H1 (cell line): ENCODE results near the gene TADA2B. TPM values are rescaled to one million over a fixed set of nuclear protein-coding genes. Genes with fewer than 3 reads are reported as not detected.

Experiments
- CEBPB ChIP-seq: IDR thresholded peaks from 2 replicates; pipeline ENCODE4 v1.6.1; 2012; ENCODE audit warnings: low read depth, low read length
- EZH2 ChIP-seq: fragments of 200-600 bp; sonication (generic); IDR thresholded peaks from 2 replicates; pipeline ENCODE4 v1.7.1; 2012; ENCODE audit warnings: low read depth, mild to moderate bottlenecking, moderate library complexity, low read length, inconsistent platforms; ENCODE audit not compliant: severe bottlenecking
- NANOG ChIP-seq: IDR thresholded peaks from 2 replicates; pipeline ENCODE4 v1.6.1; 2011; ENCODE audit warnings: low read length, low read depth, mild to moderate bottlenecking, inconsistent platforms; ENCODE audit not compliant: insufficient read depth, poor library complexity, severe bottlenecking
- SIN3A ChIP-seq, 2 experiments: IDR thresholded peaks in 1 of 2; conservative IDR thresholded peaks in 1 of 2; 2 replicates each; pipeline ENCODE4 v1.6.1; 2011 to 2012; ENCODE audit warnings: low read length in 2 of 2, improper control_type of control experiment in 1 of 2, low read depth in 1 of 2, mild to moderate bottlenecking in 1 of 2
- TAF1 ChIP-seq: IDR thresholded peaks from 2 replicates; pipeline ENCODE4 v1.6.1; 2011; ENCODE audit warnings: mild to moderate bottlenecking, low read depth, low read length
- polyA plus RNA-seq, 7 experiments: library from polyadenylated mRNA; depleted of rRNA in 3 of 7; stranded (reverse) in 5 of 7; unstranded in 2 of 7; fragments of >200 nt in 5 of 7; fragments of 200-250 nt in 2 of 7; gene quantifications; 1 replicate in 5 of 7; 2 replicates in 1 of 7; 4 replicates in 1 of 7; pipeline versions ENCODE4 v1.2.1 to v1.2.3, GENCODE V29; 2011 to 2013; ENCODE audit warnings: missing spikeins in 2 of 7, mixed read lengths in 2 of 7
- total RNA-seq: library from RNA; stranded (reverse); fragmentation: NEBNext Ultra II Directional; extraction: Animal tissue kit (Norgen Biotek cat#: 25700); gene quantifications from 2 replicates; pipeline ENCODE4 v1.2.1, GENCODE V29; 2021

Gene TADA2B
- total and polyA plus RNA-seq, 2 of the 8 experiments (the other 6 are each of a cell fraction or from before 2014, with no cell fraction given) = 5.7 to 12.1 TPM

GRCh38 chr4:7103031-7103606 lies 59.9 kb downstream of the TADA2B start (continued):
- peak; percentile 25 to 70; a peak in 1 of 4 replicates for TF ChIP-seq SIN3A (conservative IDR thresholded peaks at IDR 0.05 in 1 of 2, IDR thresholded peaks at IDR 0.05 in 1 of 2; ENCODE audit: low read depth in 1 of 2, low read length in 2 of 2)
- no peak for TF ChIP-seq NANOG
- no peak for TF ChIP-seq CEBPB
- no peak for TF ChIP-seq EZH2
- peak; percentile 48; the same call in 1 of the 2 replicates for TF ChIP-seq TAF1
